ENCODE data around the gene APOL2. TPM values are rescaled to one million over a fixed set of nuclear protein-coding genes. Genes with fewer than 3 reads are reported as not detected.
A peak's percentile ranks its signal among the peaks of the same experiment; 100 is the strongest.
"Not testable (repeated sequence)": the region's sequence is repeated elsewhere in the genome, so short reads cannot be mapped to it uniquely, and the experiment has no call there.

The APOL2 gene
- total RNA-seq, 2 experiments from 2014 or later = 11.8 to 12.4 TPM

DNA sequence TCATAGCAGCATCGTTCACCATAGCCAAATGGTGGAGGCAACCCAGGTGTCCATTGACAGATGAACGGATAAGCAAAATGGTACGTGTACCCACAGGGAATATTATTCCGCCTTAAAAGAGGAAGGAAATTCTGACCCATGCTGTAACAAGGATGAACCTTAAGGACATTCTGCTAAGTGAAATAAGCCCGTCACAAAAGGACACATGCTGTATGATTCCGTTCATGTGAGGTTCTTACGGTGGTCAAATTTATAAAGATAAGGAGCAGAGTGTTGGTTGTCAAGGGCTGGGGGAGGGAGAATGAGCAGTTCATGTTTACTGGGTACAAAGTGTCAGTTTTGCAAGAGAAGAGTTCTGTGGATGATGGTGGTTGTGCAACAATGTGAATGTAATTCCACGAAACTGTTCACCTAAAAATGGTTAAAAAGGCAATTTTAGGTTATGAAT lies 39.9 kb upstream of the APOL2 start:
- Histone ChIP-seq H3K9me2 (ENCODE audit: insufficient read depth, low read length) (no peaks in the 10 kb centered on the region), H3K79me2 (ENCODE audit: insufficient read depth, low read depth, low read length) (no peaks in the 10 kb centered on the region), H2AFZ (ENCODE audit: low read length) (no peak overlapping the region), H4K20me1 (ENCODE audit: insufficient read depth, low read length) (no peaks in the 10 kb centered on the region), H3K9me3 (ENCODE audit: low read length) (no peaks in the 10 kb centered on the region), H3K4me1 (ENCODE audit: insufficient read depth, low read length, poor library complexity, severe bottlenecking) (peaks cover 9% of the 10 kb centered on the region), H3K36me3 (ENCODE audit: insufficient read depth, low read length) (peaks cover 43% of the 10 kb centered on the region), H3K4me2 (ENCODE audit: low read length) (no peak overlapping the region), H3K27ac (ENCODE audit: low read depth, low read length, poor library complexity, severe bottlenecking) (no peak overlapping the region), H3K4me3 (ENCODE audit: low read depth, low read length, poor library complexity, severe bottlenecking) (no peak overlapping the region)
- intact Hi-C loops (cut with micrococcal nuclease; ENCODE audit: unreplicated experiment) = no loop called here
- ChIA-PET POLR2A (no interaction called here), CTCF (ENCODE audit: unreplicated experiment) (no interaction called here)
- no peak for TF ChIP-seq EZH2phosphoT487 (IDR thresholded peaks at IDR 0.05; ENCODE audit: borderline replicate concordance, low read depth, low read length)
- TF ChIP-seq, protein P1, sequence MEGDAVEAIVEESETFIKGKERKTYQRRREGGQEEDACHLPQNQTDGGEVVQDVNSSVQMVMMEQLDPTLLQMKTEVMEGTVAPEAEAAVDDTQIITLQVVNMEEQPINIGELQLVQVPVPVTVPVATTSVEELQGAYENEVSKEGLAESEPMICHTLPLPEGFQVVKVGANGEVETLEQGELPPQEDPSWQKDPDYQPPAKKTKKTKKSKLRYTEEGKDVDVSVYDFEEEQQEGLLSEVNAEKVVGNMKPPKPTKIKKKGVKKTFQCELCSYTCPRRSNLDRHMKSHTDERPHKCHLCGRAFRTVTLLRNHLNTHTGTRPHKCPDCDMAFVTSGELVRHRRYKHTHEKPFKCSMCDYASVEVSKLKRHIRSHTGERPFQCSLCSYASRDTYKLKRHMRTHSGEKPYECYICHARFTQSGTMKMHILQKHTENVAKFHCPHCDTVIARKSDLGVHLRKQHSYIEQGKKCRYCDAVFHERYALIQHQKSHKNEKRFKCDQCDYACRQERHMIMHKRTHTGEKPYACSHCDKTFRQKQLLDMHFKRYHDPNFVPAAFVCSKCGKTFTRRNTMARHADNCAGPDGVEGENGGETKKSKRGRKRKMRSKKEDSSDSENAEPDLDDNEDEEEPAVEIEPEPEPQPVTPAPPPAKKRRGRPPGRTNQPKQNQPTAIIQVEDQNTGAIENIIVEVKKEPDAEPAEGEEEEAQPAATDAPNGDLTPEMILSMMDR (conservative IDR thresholded peaks at IDR 0.05; ENCODE audit: low read length) = no peak
- no peak for DNase-seq (ENCODE audit: low spot score)
- no TSS peak for BruUV-seq (replicated peaks)

DNA sequence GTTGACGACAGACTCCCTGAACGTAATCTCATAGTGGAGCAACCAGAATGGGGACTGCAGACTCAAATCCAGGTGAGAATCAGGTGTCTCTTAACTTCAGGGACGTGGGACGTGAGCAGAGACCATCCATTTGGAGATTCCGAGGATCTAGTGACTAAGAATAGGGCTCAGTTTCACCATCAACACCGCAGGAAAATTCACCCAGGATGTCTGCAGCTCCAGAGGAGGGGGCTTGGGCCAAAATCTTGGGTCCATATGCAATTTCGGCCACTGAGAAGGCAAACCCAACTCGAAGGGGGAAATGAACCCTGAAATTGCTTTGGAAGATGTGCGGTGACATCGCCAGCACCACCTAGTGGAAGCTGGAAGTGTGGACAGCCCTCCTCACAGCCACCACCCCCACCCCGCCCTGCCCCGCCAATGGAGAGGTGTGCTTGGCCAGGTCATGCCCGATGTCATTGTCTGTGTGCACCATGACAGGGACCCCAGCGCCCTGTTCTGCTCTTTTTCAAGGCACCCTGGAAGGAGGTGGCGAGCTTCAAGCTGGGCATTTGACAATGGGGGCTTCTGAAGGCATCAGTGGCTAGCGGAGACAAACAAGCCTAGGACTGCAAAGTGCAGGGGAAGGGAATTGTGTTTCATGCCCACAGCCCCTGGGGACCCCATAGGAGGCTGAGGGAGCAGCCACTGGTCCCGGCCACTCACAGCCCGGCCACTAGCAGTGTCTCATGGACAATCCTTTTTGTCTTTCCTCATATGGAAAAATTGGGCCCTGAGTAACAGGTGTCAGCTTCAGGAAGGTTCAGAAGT lies 38.4 kb upstream of the APOL2 start:
- H3K27ac ChIP-seq (ENCODE audit: low read depth, low read length, poor library complexity, severe bottlenecking) = no peak overlapping the region
- ChIA-PET CTCF (ENCODE audit: unreplicated experiment) (interaction anchor here (0.6 kb wide), 1 partner anchor 47 kb away, joined by 4 read pairs; no protein-coding TSS in a partner anchor), POLR2A (interaction anchor here (1.2 kb wide), 1 partner anchor 13 kb away, joined by 3 read pairs; no protein-coding TSS in a partner anchor)
- peaks cover 29% of the 10 kb centered on the region for H3K36me3 ChIP-seq (ENCODE audit: insufficient read depth, low read length)
- H3K9me2 ChIP-seq (ENCODE audit: insufficient read depth, low read length) = no peaks in the 10 kb centered on the region
- BruUV-seq (replicated peaks) = no TSS peak
- no peaks in the 10 kb centered on the region for H3K79me2 ChIP-seq (ENCODE audit: insufficient read depth, low read depth, low read length)
- H3K4me1 ChIP-seq (ENCODE audit: insufficient read depth, low read length, poor library complexity, severe bottlenecking) = peaks cover 9% of the 10 kb centered on the region
- H3K4me3 ChIP-seq (ENCODE audit: low read depth, low read length, poor library complexity, severe bottlenecking) = no peak overlapping the region
- DNase-seq (ENCODE audit: low spot score) = peak; percentile 72
- no peaks in the 10 kb centered on the region for H4K20me1 ChIP-seq (ENCODE audit: insufficient read depth, low read length)
- intact Hi-C loops (cut with micrococcal nuclease; ENCODE audit: unreplicated experiment) = loop anchor here (2.0 kb wide), 1 partner anchor 83 kb away; no protein-coding TSS in a partner anchor
- H3K9me3 ChIP-seq (ENCODE audit: low read length) = no peaks in the 10 kb centered on the region
- no peak overlapping the region for H2AFZ ChIP-seq (ENCODE audit: low read length)
- H3K4me2 ChIP-seq (ENCODE audit: low read length) = no peak overlapping the region
- TF ChIP-seq, protein P1 (conservative IDR thresholded peaks at IDR 0.05; ENCODE audit: low read length) = peak; percentile 84
- no peak for TF ChIP-seq EZH2phosphoT487 (IDR thresholded peaks at IDR 0.05; ENCODE audit: borderline replicate concordance, low read depth, low read length)

DNA sequence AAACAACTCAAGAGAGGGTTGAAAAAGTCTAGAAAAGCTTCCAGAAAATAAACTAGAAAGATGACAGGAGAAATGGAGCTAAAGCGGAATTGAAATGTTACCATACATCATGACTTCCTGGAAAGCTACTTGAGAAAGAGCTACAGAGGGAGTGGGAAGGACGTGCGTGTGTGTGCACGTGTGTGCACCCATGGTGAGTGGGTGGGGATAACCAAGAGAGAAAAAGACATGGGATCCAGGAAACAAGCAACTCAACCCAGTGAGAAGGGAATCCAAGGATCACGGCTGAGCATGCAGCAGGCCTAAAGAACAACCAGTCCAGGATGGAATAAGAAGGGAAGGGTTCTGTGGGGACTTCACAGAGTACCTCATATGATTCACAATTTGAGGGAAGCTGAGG lies 35.2 kb upstream of the APOL2 start:
- BruUV-seq (replicated peaks) = no TSS peak
- ChIA-PET POLR2A (interaction anchor here (2.5 kb wide), 1 partner anchor 9 kb away, joined by 8 read pairs; no protein-coding TSS in a partner anchor), CTCF (ENCODE audit: unreplicated experiment) (no interaction called here)
- Histone ChIP-seq H3K79me2 (ENCODE audit: insufficient read depth, low read depth, low read length) (no peaks in the 10 kb centered on the region), H3K4me2 (ENCODE audit: low read length) (no peak overlapping the region), H3K4me1 (ENCODE audit: insufficient read depth, low read length, poor library complexity, severe bottlenecking) (peaks cover 9% of the 10 kb centered on the region), H3K9me2 (ENCODE audit: insufficient read depth, low read length) (no peaks in the 10 kb centered on the region), H4K20me1 (ENCODE audit: insufficient read depth, low read length) (no peaks in the 10 kb centered on the region), H3K4me3 (ENCODE audit: low read depth, low read length, poor library complexity, severe bottlenecking) (no peak overlapping the region), H2AFZ (ENCODE audit: low read length) (no peak overlapping the region), H3K36me3 (ENCODE audit: insufficient read depth, low read length) (peaks cover 5% of the 10 kb centered on the region; the same call in 1 of the 2 replicates), H3K9me3 (ENCODE audit: low read length) (no peaks in the 10 kb centered on the region), H3K27ac (ENCODE audit: low read depth, low read length, poor library complexity, severe bottlenecking) (no peak overlapping the region)
- TF ChIP-seq EZH2phosphoT487 (IDR thresholded peaks at IDR 0.05; ENCODE audit: borderline replicate concordance, low read depth, low read length) = no peak
- TF ChIP-seq, protein P1 (conservative IDR thresholded peaks at IDR 0.05; ENCODE audit: low read length) = no peak
- DNase-seq (ENCODE audit: low spot score) = no peak
- intact Hi-C loops (cut with micrococcal nuclease; ENCODE audit: unreplicated experiment) = no loop called here

DNA sequence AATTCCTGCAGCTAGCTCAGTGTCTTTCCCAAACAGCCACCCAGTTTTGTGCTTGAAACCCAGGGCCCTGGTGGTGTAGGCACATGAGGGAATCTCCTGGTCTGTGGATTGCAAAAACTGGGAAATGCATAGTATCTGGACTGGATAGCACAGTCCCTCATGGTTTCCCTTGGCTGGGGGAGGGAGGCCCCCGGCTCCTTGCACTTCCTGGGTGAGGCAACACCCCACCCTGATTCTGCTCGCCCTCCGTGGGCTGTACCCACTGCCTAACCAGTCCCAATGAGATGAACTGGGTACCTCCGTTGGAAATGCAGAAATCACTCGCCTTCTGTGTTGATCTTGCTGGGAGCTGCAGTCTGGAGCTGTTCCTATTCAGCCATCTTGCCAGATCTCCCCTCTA lies 32.6 kb upstream of the APOL2 start:
- H2AFZ ChIP-seq (ENCODE audit: low read length); H3K9me2 ChIP-seq (ENCODE audit: insufficient read depth, low read length); H3K36me3 ChIP-seq (ENCODE audit: insufficient read depth, low read length); BruUV-seq (replicated peaks); CTCF ChIA-PET (ENCODE audit: unreplicated experiment); H3K27ac ChIP-seq (ENCODE audit: low read depth, low read length, poor library complexity, severe bottlenecking); H3K9me3 ChIP-seq (ENCODE audit: low read length); DNase-seq (ENCODE audit: low spot score); intact Hi-C loops (cut with micrococcal nuclease; ENCODE audit: unreplicated experiment); H4K20me1 ChIP-seq (ENCODE audit: insufficient read depth, low read length); H3K4me3 ChIP-seq (ENCODE audit: low read depth, low read length, poor library complexity, severe bottlenecking); H3K4me1 ChIP-seq (ENCODE audit: insufficient read depth, low read length, poor library complexity, severe bottlenecking); H3K79me2 ChIP-seq (ENCODE audit: insufficient read depth, low read depth, low read length); H3K4me2 ChIP-seq (ENCODE audit: low read length): not testable (repeated sequence)
- POLR2A ChIA-PET = interaction anchor here (0.6 kb wide), 1 partner anchor 44 kb away, joined by 3 read pairs; no protein-coding TSS in a partner anchor
